ENCODE measurements around the gene PPFIA1.

The PPFIA1 gene

DNA sequence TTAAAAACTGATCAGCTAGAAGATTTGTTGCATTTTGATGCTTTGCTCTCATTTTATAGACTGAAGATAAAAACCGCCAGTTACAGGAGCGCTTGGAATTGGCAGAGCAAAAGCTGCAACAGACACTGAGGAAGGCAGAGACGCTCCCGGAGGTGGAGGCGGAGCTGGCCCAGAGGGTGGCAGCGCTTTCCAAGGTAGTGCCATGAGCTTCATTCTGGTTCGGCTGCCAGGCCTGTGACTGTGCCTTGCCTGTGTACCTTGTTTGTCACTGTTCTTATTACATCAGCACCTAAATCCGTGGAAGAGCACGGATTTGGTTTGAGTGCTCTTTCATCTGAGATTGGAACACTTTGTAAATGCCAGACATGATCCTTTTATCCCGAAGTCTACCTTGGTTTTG lies 61.4 kb downstream of the PPFIA1 start:
- no peak overlapping the region for H3K27ac Mint-ChIP-seq
- no peak for DNase-seq (ENCODE audit: low spot score)
- H3K36me3 Mint-ChIP-seq (ENCODE audit: low read depth) = peaks cover 39% of the 10 kb centered on the region
- no peaks in the 10 kb centered on the region for H3K9me3 Mint-ChIP-seq
- no peaks in the 10 kb centered on the region for H3K27me3 Mint-ChIP-seq (ENCODE audit: low read depth)
- H3K4me3 Mint-ChIP-seq = no peak overlapping the region
- H3K4me1 Mint-ChIP-seq (ENCODE audit: low read depth) = no peaks in the 10 kb centered on the region

DNA sequence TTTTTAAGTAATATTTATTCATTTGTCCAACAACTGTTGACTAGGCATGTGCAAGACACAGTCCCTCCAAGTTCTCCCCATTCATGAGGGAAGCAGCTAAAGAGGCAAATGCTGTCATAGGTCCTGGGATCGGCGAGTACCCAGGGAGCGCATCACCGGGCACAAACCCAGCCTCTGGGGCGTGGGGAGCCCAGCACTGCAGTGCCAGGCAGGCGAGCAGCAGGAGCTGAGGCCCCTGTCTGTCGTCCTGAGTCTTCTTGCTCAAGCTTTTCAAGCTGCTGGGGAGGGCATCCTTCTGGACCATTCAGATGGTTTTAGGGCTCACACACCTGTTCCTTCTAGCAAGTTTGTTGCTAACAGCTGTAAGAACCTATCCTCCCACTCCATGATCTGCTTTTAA lies 62.1 kb downstream of the PPFIA1 start:
- Mint-ChIP-seq H3K4me1 (ENCODE audit: low read depth) (no peaks in the 10 kb centered on the region), H3K4me3 (no peak overlapping the region), H3K27me3 (ENCODE audit: low read depth) (no peaks in the 10 kb centered on the region), H3K27ac (no peak overlapping the region), H3K9me3 (no peaks in the 10 kb centered on the region), H3K36me3 (ENCODE audit: low read depth) (peaks cover 38% of the 10 kb centered on the region)
- no peak for DNase-seq (ENCODE audit: low spot score)

DNA sequence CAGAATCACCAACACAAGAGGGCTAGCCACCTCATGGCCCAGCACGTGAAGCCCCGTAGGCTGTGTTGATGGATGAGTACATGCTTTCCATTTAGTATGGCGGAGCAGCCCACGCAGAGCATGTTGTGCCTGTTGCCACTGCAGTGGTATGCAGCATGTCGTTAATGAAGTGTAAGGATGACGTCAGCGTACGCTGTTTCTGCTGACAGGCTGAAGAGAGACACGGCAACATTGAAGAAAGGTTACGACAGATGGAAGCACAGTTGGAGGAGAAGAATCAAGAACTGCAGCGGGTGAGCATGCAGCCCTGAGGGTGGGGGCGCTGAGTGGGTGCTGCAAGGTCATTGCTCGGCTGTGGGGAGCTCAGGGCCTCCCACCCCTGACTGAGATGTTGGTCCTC lies 62.8 kb downstream of the PPFIA1 start:
- no peaks in the 10 kb centered on the region for H3K27me3 Mint-ChIP-seq (ENCODE audit: low read depth)
- no peak for DNase-seq (ENCODE audit: low spot score)
- no peak overlapping the region for H3K4me3 Mint-ChIP-seq
- H3K4me1 Mint-ChIP-seq (ENCODE audit: low read depth) = no peaks in the 10 kb centered on the region
- H3K9me3 Mint-ChIP-seq = no peaks in the 10 kb centered on the region
- peaks cover 40% of the 10 kb centered on the region for H3K36me3 Mint-ChIP-seq (ENCODE audit: low read depth)
- H3K27ac Mint-ChIP-seq = no peak overlapping the region

DNA sequence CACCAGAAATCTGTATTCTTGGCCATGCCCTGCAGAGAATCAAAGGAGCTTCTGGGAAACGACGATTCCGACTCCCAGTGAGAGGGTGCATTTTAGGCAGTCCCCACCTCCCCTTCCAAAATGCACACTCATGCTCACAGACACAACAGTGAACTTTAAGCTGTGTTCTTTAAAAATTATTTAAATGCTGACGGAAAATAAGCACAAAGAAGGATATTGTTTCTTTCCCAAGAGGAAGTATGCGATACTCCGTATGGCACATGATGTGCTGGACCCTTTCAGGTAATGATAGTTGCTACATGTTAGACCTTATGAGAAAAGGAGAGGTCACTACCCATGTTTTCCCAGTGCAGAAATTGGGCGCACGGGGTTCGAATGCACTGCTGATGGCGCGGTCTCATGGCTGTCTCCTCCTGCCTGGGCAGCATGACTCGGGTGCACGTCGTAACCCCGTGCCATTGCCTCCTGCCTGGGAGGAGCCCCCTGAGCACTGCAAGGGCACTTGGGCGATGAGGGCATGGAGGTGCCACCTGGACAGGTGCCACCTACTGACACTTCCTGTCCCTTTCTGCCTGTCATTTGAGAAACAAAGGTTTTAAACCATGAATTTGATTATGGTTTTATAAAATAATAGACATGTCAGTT lies 64.0 kb downstream of the PPFIA1 start:
- Mint-ChIP-seq H3K27me3 (ENCODE audit: low read depth) (no peaks in the 10 kb centered on the region), H3K36me3 (ENCODE audit: low read depth) (peaks cover 41% of the 10 kb centered on the region), H3K4me3 (no peak overlapping the region), H3K4me1 (ENCODE audit: low read depth) (no peaks in the 10 kb centered on the region), H3K27ac (no peak overlapping the region), H3K9me3 (no peaks in the 10 kb centered on the region)
- DNase-seq (ENCODE audit: low spot score) = no peak

GRCh38 chr11:70335511-70335910 lies 65.0 kb downstream of the PPFIA1 start:
- Mint-ChIP-seq H3K9me3 (no peaks in the 10 kb centered on the region), H3K27ac (no peak overlapping the region), H3K27me3 (ENCODE audit: low read depth) (no peaks in the 10 kb centered on the region), H3K36me3 (ENCODE audit: low read depth) (peaks cover 37% of the 10 kb centered on the region), H3K4me3 (no peak overlapping the region), H3K4me1 (ENCODE audit: low read depth) (no peaks in the 10 kb centered on the region)
- no peak for DNase-seq (ENCODE audit: low spot score)

- Mint-ChIP-seq H3K36me3 (ENCODE audit: low read depth) (peaks cover 35% of the 10 kb centered on the region), H3K27ac (no peak overlapping the region), H3K4me3 (no peak overlapping the region), H3K9me3 (no peaks in the 10 kb centered on the region), H3K27me3 (ENCODE audit: low read depth) (no peaks in the 10 kb centered on the region), H3K4me1 (ENCODE audit: low read depth) (no peaks in the 10 kb centered on the region)
- no peak for DNase-seq (ENCODE audit: low spot score)
Observed at GRCh38 chr11:70338594-70338993, 68.1 kb downstream of the PPFIA1 start.

DNA sequence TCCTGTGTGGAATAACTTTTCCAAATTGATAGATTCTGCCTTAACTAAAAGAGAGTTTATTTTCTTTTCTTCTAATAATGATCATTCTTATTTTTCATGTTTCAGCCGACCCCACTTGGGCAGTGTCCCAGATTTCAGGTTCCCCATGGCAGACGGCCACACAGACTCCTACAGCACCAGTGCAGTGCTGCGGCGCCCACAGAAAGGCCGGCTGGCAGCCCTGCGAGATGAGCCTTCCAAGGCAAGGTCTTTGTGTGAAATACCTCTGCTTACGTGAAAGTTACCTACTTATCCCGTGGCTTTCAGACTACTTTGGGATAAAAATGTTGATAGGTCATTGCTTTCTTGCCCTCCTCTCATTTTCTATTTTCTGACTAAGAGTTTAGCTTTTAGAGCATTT lies 68.6 kb downstream of the PPFIA1 start:
- no peak overlapping the region for H3K27ac Mint-ChIP-seq
- H3K4me3 Mint-ChIP-seq = no peak overlapping the region
- H3K9me3 Mint-ChIP-seq = no peaks in the 10 kb centered on the region
- DNase-seq (ENCODE audit: low spot score) = no peak
- H3K4me1 Mint-ChIP-seq (ENCODE audit: low read depth) = no peaks in the 10 kb centered on the region
- H3K27me3 Mint-ChIP-seq (ENCODE audit: low read depth) = no peaks in the 10 kb centered on the region
- H3K36me3 Mint-ChIP-seq (ENCODE audit: low read depth) = peaks cover 34% of the 10 kb centered on the region

GRCh38 chr11:70341881-70342429 lies 71.5 kb downstream of the PPFIA1 start:
- no peaks in the 10 kb centered on the region for H3K27me3 Mint-ChIP-seq (ENCODE audit: low read depth)
- DNase-seq (ENCODE audit: low spot score) = no peak
- H3K9me3 Mint-ChIP-seq = no peaks in the 10 kb centered on the region
- H3K36me3 Mint-ChIP-seq (ENCODE audit: low read depth) = peaks cover 25% of the 10 kb centered on the region
- no peaks in the 10 kb centered on the region for H3K4me1 Mint-ChIP-seq (ENCODE audit: low read depth)
- H3K4me3 Mint-ChIP-seq = no peak overlapping the region
- no peak overlapping the region for H3K27ac Mint-ChIP-seq

- no peaks in the 10 kb centered on the region for H3K4me1 Mint-ChIP-seq (ENCODE audit: low read depth)
- peaks cover 20% of the 10 kb centered on the region for H3K36me3 Mint-ChIP-seq (ENCODE audit: low read depth)
- H3K27me3 Mint-ChIP-seq (ENCODE audit: low read depth) = no peaks in the 10 kb centered on the region
- H3K9me3 Mint-ChIP-seq = no peaks in the 10 kb centered on the region
- no peak for DNase-seq (ENCODE audit: low spot score)
- no peak overlapping the region for H3K4me3 Mint-ChIP-seq
- no peak overlapping the region for H3K27ac Mint-ChIP-seq
Observed at GRCh38 chr11:70343636-70344035, 73.1 kb downstream of the PPFIA1 start.

DNA sequence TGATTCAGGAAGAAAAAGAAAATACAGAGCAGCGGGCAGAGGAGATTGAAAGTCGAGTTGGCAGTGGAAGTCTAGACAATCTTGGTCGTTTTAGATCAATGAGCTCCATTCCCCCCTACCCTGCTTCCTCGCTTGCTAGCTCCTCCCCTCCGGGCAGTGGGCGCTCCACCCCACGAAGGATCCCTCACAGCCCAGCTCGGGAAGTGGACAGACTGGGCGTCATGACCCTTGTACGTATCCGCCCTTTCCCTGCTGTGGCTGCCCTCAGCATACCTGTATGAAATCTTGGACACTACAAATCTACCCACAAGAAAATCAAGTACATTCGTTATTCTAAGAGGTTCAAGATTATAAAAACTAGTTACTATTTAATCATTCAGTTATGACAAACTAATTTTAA lies 77.7 kb downstream of the PPFIA1 start:
- Mint-ChIP-seq H3K9me3 (no peaks in the 10 kb centered on the region), H3K27me3 (ENCODE audit: low read depth) (no peaks in the 10 kb centered on the region), H3K27ac (no peak overlapping the region), H3K4me1 (ENCODE audit: low read depth) (peaks cover 4% of the 10 kb centered on the region), H3K4me3 (no peak overlapping the region), H3K36me3 (ENCODE audit: low read depth) (peaks cover 19% of the 10 kb centered on the region)
- no peak for DNase-seq (ENCODE audit: low spot score)

GRCh38 chr11:70348608-70349007 lies 78.1 kb downstream of the PPFIA1 start:
- Mint-ChIP-seq H3K36me3 (ENCODE audit: low read depth) (peaks cover 16% of the 10 kb centered on the region), H3K27ac (no peak overlapping the region), H3K4me1 (ENCODE audit: low read depth) (peaks cover 6% of the 10 kb centered on the region), H3K4me3 (no peak overlapping the region), H3K27me3 (ENCODE audit: low read depth) (no peaks in the 10 kb centered on the region), H3K9me3 (no peaks in the 10 kb centered on the region)
- no peak for DNase-seq (ENCODE audit: low spot score)

- Mint-ChIP-seq H3K4me1 (ENCODE audit: low read depth) (peaks cover 6% of the 10 kb centered on the region), H3K27ac (no peak overlapping the region), H3K36me3 (ENCODE audit: low read depth) (peaks cover 18% of the 10 kb centered on the region)
Observed at GRCh38 chr11:70351646-70352045, 81.2 kb downstream of the PPFIA1 start.

GRCh38 chr11:70352100-70352499 lies 81.6 kb downstream of the PPFIA1 start:
- no peaks in the 10 kb centered on the region for H3K9me3 Mint-ChIP-seq
- peaks cover 6% of the 10 kb centered on the region for H3K4me1 Mint-ChIP-seq (ENCODE audit: low read depth)
- no peaks in the 10 kb centered on the region for H3K27me3 Mint-ChIP-seq (ENCODE audit: low read depth)
- H3K4me3 Mint-ChIP-seq = no peak overlapping the region
- no peak overlapping the region for H3K27ac Mint-ChIP-seq
- DNase-seq (ENCODE audit: low spot score) = no peak
- H3K36me3 Mint-ChIP-seq (ENCODE audit: low read depth) = peaks cover 22% of the 10 kb centered on the region

More at GRCh38 chr11:70351646-70352045, 81.2 kb downstream of the PPFIA1 start:
- DNase-seq (ENCODE audit: low spot score) = no peak
- Mint-ChIP-seq H3K27me3 (ENCODE audit: low read depth) (no peaks in the 10 kb centered on the region), H3K9me3 (no peaks in the 10 kb centered on the region), H3K4me3 (no peak overlapping the region)

DNA sequence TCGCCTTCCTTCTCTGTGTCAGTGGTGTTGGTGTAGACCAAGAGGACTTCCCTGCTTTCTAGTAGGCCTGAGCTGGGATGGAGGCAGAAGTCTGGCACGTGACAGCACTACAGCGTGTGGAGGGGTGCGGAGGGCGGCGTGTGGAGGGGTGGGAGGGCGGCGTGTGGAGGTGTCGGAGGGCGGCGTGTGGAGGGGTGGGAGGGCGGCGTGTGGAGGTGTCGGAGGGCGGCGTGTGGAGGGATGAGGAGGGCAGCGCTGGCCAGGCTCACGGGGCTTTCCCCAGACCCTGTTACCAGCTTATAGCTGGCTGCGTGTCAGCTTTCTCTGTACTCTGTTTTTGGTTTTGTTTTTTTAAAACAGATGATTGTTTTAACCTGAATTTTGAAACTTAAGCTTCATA lies 82.1 kb downstream of the PPFIA1 start:
- Mint-ChIP-seq H3K36me3 (ENCODE audit: low read depth) (peaks cover 22% of the 10 kb centered on the region), H3K27me3 (ENCODE audit: low read depth) (no peaks in the 10 kb centered on the region), H3K9me3 (no peaks in the 10 kb centered on the region), H3K27ac (no peak overlapping the region), H3K4me3 (no peak overlapping the region), H3K4me1 (ENCODE audit: low read depth) (peaks cover 6% of the 10 kb centered on the region)
- no peak for DNase-seq (ENCODE audit: low spot score)

- no peak overlapping the region for H3K4me3 Mint-ChIP-seq
- peaks cover 21% of the 10 kb centered on the region for H3K36me3 Mint-ChIP-seq (ENCODE audit: low read depth)
- H3K9me3 Mint-ChIP-seq = no peaks in the 10 kb centered on the region
- H3K4me1 Mint-ChIP-seq (ENCODE audit: low read depth) = peaks cover 6% of the 10 kb centered on the region
- DNase-seq (ENCODE audit: low spot score) = no peak
- no peaks in the 10 kb centered on the region for H3K27me3 Mint-ChIP-seq (ENCODE audit: low read depth)
- no peak overlapping the region for H3K27ac Mint-ChIP-seq
Observed at GRCh38 chr11:70353329-70353728, 82.8 kb downstream of the PPFIA1 start.
